Heart left ventricle (tissue), 16 donors: ENCODE data around the gene ATP7B. TPM values are rescaled to one million over a fixed set of nuclear protein-coding genes. Genes with fewer than 3 reads are reported as not detected.

Experiments used
- ATAC-seq, 4 donors: fragments of 200-7000 bp; cut with Tn5 transposase; one replicate each; pipeline ENCODE4 v1.9.1; 2020 to 2022; ENCODE audit warnings: moderate library complexity in 4 of 4, mild to moderate bottlenecking in 3 of 4, moderate number of reproducible peaks in 1 of 4
- DNase-seq, 5 donors: peaks; one replicate each; pipeline ENCODE4 v3.0.0-alpha.2; 2020
- H3K27ac ChIP-seq, 12 donors: fragments of 200-600 bp; sonication (generic) in 4 of 12; one replicate each; pipeline versions ENCODE4 v1.5.0 to v1.8.0; 2016 to 2022; ENCODE audit warnings: mild to moderate bottlenecking in 2 of 12
- H3K27me3 ChIP-seq, 9 donors: fragments of 200-600 bp; sonication (generic) in 2 of 9; one replicate each; pipeline versions ENCODE4 v1.5.1 to v1.8.0; 2016 to 2022; ENCODE audit warnings: mild to moderate bottlenecking in 3 of 9
- H3K36me3 ChIP-seq, 9 donors: fragments of 200-600 bp; sonication (generic) in 2 of 9; one replicate each; pipeline versions ENCODE4 v1.5.0 to v1.8.0; 2018 to 2022; ENCODE audit warnings: mild to moderate bottlenecking in 2 of 9
- H3K4me1 ChIP-seq, 12 donors: fragments of 200-600 bp; sonication (generic) in 4 of 12; one replicate each; pipeline versions ENCODE4 v1.5.0 to v1.8.0; 2016 to 2022; ENCODE audit warnings: mild to moderate bottlenecking in 3 of 12
- H3K4me3 ChIP-seq, 12 donors: fragments of 200-600 bp; sonication (generic) in 4 of 12; one replicate each; pipeline versions ENCODE4 v1.5.0 to v1.8.0; 2017 to 2022; ENCODE audit warnings: mild to moderate bottlenecking in 9 of 12, moderate library complexity in 4 of 12
- H3K9me3 ChIP-seq, 12 donors: fragments of 200-600 bp; sonication (generic) in 4 of 12; one replicate each; pipeline versions ENCODE4 v1.5.0 to v1.8.0; 2016 to 2022; ENCODE audit warnings: mild to moderate bottlenecking in 1 of 12
- POLR2A ChIP-seq, 2 donors: fragments of 450-650 bp; IDR thresholded peaks; one replicate each; pipeline ENCODE4 v1.6.1; 2017; ENCODE audit warnings: antibody characterized with exemption in 2 of 2, mild to moderate bottlenecking in 2 of 2, moderate library complexity in 2 of 2
- WGBS, 4 donors: extraction: QIAGEN DNeasy Blood & Tissue Kit in 2 of 4; methylation state at CpG; one replicate each; pipeline versions ENCODE4 v1.1.5 to v1.1.7; 2013 to 2018; 5-methylcytosine and 5-hydroxymethylcytosine counted together
- intact Hi-C, 10 donors: fragments of 100-400 bp; cut with DNase I; formaldehyde crosslinking; loops; one replicate each; pipeline versions ENCODE4 v1.11.1 to v1.14.2; 2022
- polyA plus RNA-seq, 2 donors: library from polyadenylated mRNA; stranded (reverse); fragments of 200-250 nt; gene quantifications; one replicate each; pipeline ENCODE4 v1.2.3, GENCODE V29; 2013
- total RNA-seq, 9 donors: library from RNA; depleted of rRNA in 2 of 9; stranded (reverse); fragments of >200 nt in 2 of 9; fragmentation: NEBNext Ultra II Directional in 3 of 9; extraction: Animal tissue kit (Norgen Biotek cat#: 25700) in 3 of 9; gene quantifications; one replicate each; pipeline versions ENCODE4 v1.1.0 to v1.2.4, GENCODE V29; 2016 to 2023
- TF ChIP-seq, protein P1 (sequence below), 12 donors: fragments of 200-600 bp; sonication (generic) in 4 of 12; IDR thresholded peaks; one replicate each; pipeline versions ENCODE4 v1.5.0 to v1.8.0; 2018 to 2022; ENCODE audit warnings: antibody characterized with exemption in 12 of 12, mild to moderate bottlenecking in 5 of 12
- donor health status: ischemic (EF 13 %, LVEDD 7.1; RV severe dilation, severe dysfunction).
- donor health status: healthy with polysubstance abuse.
- donor health status: DM: no; HTN: yes; CAD: no.
- donor health status: DM: no; HTN: no; CAD: no.
- donor health status: ischemic (EF 25% LVEDD 6.9; RV normal size, moderate dysfunction).
- donor health status: ischemic (EF 25% LVEDD 5.7; RV mildly dilated, moderate dysfunction).
- donor health status: healthy.
- donor health status: DM: yes; HTN: yes; CAD: no.
- donor health status: ischemic (EF 35%, LVEDD 5.7; RV mildly dilated, moderate dysfunction).
- donor health status: nonischemic (EF 11% LVEDD 7.7; RV severe dilation, severe dysfunction).
- donor health status: DM: yes; HTN: yes; CAD: no.
- donor health status: PGD.
- donor health status: ischemic (EF 29% LVEDD 5.4; RV normal size, mild dysfunction).
- donor health status: nonischemic (EF 23%, LVEDD 6.1; RV moderate dilation, normal function).

Gene ATP7B
- total and polyA plus RNA-seq, 11 donors: 2.7 to 11.4 (median 4.3) TPM

DNA sequence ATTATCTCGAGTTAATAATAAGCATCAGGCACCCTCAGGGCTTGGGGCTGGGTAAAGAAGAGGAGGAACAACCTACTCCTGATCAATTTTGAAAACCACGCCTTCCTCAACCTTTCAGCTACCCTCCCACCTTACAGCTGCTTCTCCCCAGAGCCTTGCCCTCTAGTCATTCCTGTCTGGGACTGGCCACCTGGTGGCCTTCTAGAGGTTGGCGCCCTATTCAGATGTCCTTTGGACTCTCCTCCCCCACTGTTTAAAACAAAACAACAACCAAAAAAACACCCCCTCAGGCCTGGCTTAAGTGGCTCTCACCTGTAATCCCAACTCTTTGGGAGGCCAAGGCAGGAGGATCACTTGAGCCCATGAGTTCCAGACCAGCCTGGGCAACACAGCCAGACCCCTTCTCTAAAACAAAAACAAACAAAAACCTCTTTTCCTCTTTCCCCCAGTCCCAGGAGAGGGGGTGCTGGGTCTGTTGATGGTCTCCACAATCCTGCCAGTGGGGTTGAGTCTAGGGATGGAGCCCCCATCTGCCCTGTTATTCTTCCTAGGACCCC, 87.2 kb downstream of the ATP7B start:
- peaks cover 0 to 5% (median 0%) of the 10 kb centered on the region in 9 donors for H3K36me3 ChIP-seq
- H3K27ac ChIP-seq: no peak overlapping the region
- DNase-seq (peak in 1 of 5 donors; percentile 7), ATAC-seq (no peak)
- peaks cover 0 to 15% (median 6%) of the 10 kb centered on the region in 12 donors for H3K4me1 ChIP-seq
- 94 to 98% (median 95%) methylated on average over 3 of the region's 3 CpGs for WGBS, 4 donors
- no peak overlapping the region for H3K4me3 ChIP-seq
- intact Hi-C loops: no loop called here
- no peaks in the 10 kb centered on the region for H3K27me3 ChIP-seq
- no peaks in the 10 kb centered on the region for H3K9me3 ChIP-seq
- TF ChIP-seq, protein P1, sequence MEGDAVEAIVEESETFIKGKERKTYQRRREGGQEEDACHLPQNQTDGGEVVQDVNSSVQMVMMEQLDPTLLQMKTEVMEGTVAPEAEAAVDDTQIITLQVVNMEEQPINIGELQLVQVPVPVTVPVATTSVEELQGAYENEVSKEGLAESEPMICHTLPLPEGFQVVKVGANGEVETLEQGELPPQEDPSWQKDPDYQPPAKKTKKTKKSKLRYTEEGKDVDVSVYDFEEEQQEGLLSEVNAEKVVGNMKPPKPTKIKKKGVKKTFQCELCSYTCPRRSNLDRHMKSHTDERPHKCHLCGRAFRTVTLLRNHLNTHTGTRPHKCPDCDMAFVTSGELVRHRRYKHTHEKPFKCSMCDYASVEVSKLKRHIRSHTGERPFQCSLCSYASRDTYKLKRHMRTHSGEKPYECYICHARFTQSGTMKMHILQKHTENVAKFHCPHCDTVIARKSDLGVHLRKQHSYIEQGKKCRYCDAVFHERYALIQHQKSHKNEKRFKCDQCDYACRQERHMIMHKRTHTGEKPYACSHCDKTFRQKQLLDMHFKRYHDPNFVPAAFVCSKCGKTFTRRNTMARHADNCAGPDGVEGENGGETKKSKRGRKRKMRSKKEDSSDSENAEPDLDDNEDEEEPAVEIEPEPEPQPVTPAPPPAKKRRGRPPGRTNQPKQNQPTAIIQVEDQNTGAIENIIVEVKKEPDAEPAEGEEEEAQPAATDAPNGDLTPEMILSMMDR (IDR thresholded peaks at IDR 0.05): peak in 1 of 12 donors; percentile 11
- TF ChIP-seq POLR2A (IDR thresholded peaks at IDR 0.05): no peak

DNA sequence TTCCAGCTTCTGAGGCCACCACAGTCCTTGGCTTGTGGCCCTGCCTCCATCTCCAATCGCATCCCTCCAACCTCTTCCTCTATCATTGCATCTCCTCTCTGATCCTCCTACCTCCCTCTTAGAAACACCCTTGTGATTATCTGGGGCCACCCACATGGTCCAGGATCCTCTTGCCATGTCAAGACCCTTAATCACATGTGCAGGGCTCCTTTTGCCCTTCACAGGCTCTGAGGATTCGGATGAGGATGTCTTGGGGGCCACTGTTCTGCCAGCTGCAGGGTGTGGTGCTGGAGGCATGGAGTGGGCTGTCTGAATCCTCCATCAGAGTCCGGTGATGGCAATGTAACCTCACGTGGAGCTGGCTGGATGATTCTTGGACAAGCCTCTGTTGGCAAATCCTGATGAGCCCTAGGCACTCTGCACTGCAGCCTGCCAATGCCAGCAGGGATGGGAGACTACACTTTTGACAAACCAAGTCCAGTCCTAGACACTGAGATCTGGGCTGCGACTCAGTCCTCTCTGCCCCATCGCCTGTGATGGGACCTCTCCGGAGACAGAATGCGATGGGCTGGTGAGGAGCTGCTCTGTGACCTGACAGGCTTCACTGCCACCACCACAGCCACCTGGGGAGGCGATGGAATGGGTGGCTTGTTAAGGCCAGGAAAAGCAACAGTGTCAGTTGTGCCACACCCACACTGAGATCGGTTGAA, 88.3 kb downstream of the ATP7B start:
- Histone ChIP-seq H3K4me3 (no peak overlapping the region), H3K27me3 (no peaks in the 10 kb centered on the region), H3K27ac (no peak overlapping the region), H3K36me3 (peaks cover 0 to 5% (median 0%) of the 10 kb centered on the region in 9 donors), H3K4me1 (peaks cover 0 to 9% (median 5%) of the 10 kb centered on the region in 12 donors), H3K9me3 (no peaks in the 10 kb centered on the region)
- intact Hi-C loops: no loop called here
- 94 to 97% (median 95%) methylated on average over 10 of the region's 10 CpGs for WGBS, 4 donors
- no peak for DNase-seq
- ATAC-seq: no peak
- TF ChIP-seq, protein P1 (IDR thresholded peaks at IDR 0.05): no peak
- TF ChIP-seq POLR2A (IDR thresholded peaks at IDR 0.05): no peak

DNA sequence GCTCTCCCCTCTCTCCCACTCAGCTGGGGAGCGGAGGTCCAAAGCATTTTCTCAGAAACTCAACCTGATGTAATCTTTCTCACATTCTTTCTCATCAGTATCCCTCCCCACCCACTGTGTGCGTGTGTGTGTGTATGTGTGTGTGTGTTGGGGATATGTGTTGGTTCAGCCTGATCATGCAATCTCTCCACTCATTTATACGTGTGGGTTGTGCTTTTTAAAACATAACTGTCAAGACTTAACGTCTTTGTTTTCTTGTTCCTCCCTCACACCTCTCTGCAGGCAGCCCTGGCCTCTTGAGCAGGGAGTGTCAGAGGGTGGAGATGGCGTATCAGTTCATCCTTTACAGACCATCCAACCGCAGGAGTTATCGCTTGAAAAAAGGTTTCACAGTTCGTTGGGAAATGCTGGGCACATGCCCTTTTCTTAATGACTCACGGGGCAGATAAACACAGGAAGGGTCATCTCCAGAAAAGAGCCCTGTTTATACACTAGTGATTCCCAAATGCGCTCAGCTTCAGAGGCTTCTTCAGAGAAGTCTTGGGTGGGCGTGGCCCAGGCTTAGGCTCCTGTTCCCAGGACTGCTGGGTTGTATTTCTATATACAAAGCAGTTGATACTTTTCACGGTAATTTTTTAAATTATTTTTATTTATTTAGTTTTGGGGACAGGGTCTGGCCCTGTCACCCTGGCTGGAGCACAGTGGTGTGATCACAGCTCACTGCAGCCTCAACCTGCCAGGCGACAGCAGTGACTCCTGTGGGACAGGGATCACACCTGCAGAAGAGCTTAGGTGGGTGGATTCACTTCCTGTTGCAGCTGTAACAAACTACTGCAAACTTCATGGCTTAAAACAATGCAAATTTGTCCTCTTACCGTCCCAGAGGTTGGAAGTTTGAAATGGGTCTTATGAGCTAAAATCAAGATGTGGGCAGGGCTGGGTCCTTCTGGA, 89.2 kb downstream of the ATP7B start:
- WGBS, 4 donors: 81 to 86% (median 81%) methylated on average over 14 of the region's 14 CpGs
- ATAC-seq (peak in 1 of 4 donors; percentile 10), DNase-seq (no peak)
- Histone ChIP-seq H3K4me1 (no peaks in the 10 kb centered on the region), H3K27me3 (no peaks in the 10 kb centered on the region), H3K9me3 (no peaks in the 10 kb centered on the region), H3K4me3 (no peak overlapping the region), H3K36me3 (peaks cover 0 to 5% (median 0%) of the 10 kb centered on the region in 9 donors), H3K27ac (no peak overlapping the region)
- TF ChIP-seq, protein P1 (IDR thresholded peaks at IDR 0.05): no peak
- TF ChIP-seq POLR2A (IDR thresholded peaks at IDR 0.05): no peak
- intact Hi-C loops: no loop called here

DNA sequence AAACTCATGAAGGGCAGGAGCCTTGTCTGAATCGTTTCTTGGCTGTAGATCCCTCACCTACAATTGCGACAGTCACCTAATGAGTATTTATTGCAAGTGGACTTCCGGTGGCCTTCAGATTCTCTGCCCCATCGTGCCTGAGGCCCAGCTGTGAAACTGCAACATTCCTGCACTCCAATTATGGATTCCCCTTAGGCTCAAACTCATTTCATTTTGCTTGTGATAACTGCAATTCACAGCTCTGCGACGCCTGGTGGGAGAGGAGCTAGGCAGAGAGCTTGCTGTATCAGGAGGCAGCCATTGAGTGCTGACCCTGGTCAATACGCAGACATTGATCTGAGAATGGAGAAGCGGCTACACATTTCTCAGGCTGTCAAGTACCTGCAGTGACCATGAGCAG, 90.5 kb downstream of the ATP7B start:
- intact Hi-C loops: no loop called here
- H3K4me1 ChIP-seq: no peaks in the 10 kb centered on the region
- H3K4me3 ChIP-seq: no peak overlapping the region
- H3K27me3 ChIP-seq: no peaks in the 10 kb centered on the region
- TF ChIP-seq, protein P1 (IDR thresholded peaks at IDR 0.05): no peak
- no peak for TF ChIP-seq POLR2A (IDR thresholded peaks at IDR 0.05)
- DNase-seq (no peak), ATAC-seq (no peak)
- WGBS, 4 donors: 80 to 88% (median 81%) methylated on average over 8 of the region's 8 CpGs
- H3K9me3 ChIP-seq: no peaks in the 10 kb centered on the region
- H3K27ac ChIP-seq: no peak overlapping the region
- peaks cover 0 to 5% (median 0%) of the 10 kb centered on the region in 9 donors for H3K36me3 ChIP-seq
